IMR-90 (cell line): ENCODE data around the gene OR6K3. TPM values are rescaled to one million over a fixed set of nuclear protein-coding genes. Genes with fewer than 3 reads are reported as not detected.

Experiments
- ATAC-seq: fragments of 200-7000 bp; cut with Tn5 transposase; 2 replicates; pipeline ENCODE4 v1.9.1; 2020; ENCODE audit warnings: low read depth, mild to moderate bottlenecking, moderate library complexity
- BruUV-seq: library from RNA; stranded (reverse); fragments of 400-500 nt; replicated peaks from 2 replicates; lab custom pipeline; 2021; lab: Mats Ljungman, UMichigan
- CTCF ChIA-PET: fragments of 300-600 bp; formaldehyde crosslinking; extraction: SDS; loops from one replicate; lab custom pipeline; 2021; ENCODE audit warnings: antibody characterized with exemption; lab: Yijun Ruan, JAX
- POLR2A ChIA-PET: fragments of 300-600 bp; sonication (Branson Sonifier 250); formaldehyde crosslinking; loops from one replicate; lab custom pipeline; 2022; ENCODE audit warnings: antibody characterized with exemption; ENCODE audit not compliant: unreplicated experiment; lab: Charles Lee
- DNase-seq: peaks from one replicate; pipeline ENCODE4 v3.0.0; 2013
- H2AFZ ChIP-seq: replicated peaks from 2 replicates; pipeline ENCODE3; 2013; ENCODE audit warnings: low read length, mild to moderate bottlenecking; ENCODE audit not compliant: poor library complexity
- H2AK5ac ChIP-seq: 2 replicates; pipeline ENCODE4 v1.6.1; 2013; ENCODE audit warnings: low read depth, low read length, inconsistent platforms
- H2AK9ac ChIP-seq: replicated peaks from 2 replicates; pipeline ENCODE3; 2013; ENCODE audit warnings: mild to moderate bottlenecking, low read depth, low read length, moderate library complexity; ENCODE audit not compliant: poor library complexity
- H2BK120ac ChIP-seq: 2 replicates; pipeline ENCODE4 v1.6.1; 2013; ENCODE audit warnings: low read depth, low read length, inconsistent platforms
- H2BK15ac ChIP-seq: 3 replicates; pipeline ENCODE4 v1.6.1; 2013; ENCODE audit warnings: low read depth, low read length, inconsistent platforms
- H2BK20ac ChIP-seq: 2 replicates; pipeline ENCODE4 v1.6.1; 2013; ENCODE audit warnings: low read depth, mild to moderate bottlenecking, inconsistent platforms, low read length, moderate library complexity
- H2BK5ac ChIP-seq: 2 replicates; pipeline ENCODE4 v1.6.1; 2013; ENCODE audit warnings: mild to moderate bottlenecking, low read depth, low read length, inconsistent platforms; ENCODE audit not compliant: poor library complexity, severe bottlenecking
- H3K14ac ChIP-seq: replicated peaks from 2 replicates; pipeline ENCODE4 v1.6.1; 2013; ENCODE audit warnings: low read depth, low read length, inconsistent platforms
- H3K18ac ChIP-seq: 2 replicates; pipeline ENCODE4 v1.6.1; 2013; ENCODE audit warnings: low read depth, low read length, control low read depth
- H3K23ac ChIP-seq: 2 replicates; pipeline ENCODE4 v1.6.1; 2013; ENCODE audit warnings: low read depth, low read length, inconsistent platforms
- H3K27ac ChIP-seq: 2 replicates; pipeline ENCODE4 v1.5.1; 2013; ENCODE audit warnings: mild to moderate bottlenecking, control low read depth, low read length; ENCODE audit not compliant: insufficient read depth
- H3K27me3 ChIP-seq: 2 replicates; pipeline ENCODE4 v1.6.1; 2013; ENCODE audit warnings: low read length; ENCODE audit not compliant: control insufficient read depth, insufficient read depth
- H3K36me3 ChIP-seq: 2 replicates; pipeline ENCODE4 v1.6.1; 2013; ENCODE audit warnings: low read length, mixed read lengths; ENCODE audit not compliant: control insufficient read depth, insufficient read depth
- H3K4ac ChIP-seq: 2 replicates; pipeline ENCODE4 v1.6.1; 2013; ENCODE audit warnings: low read depth, low read length, inconsistent platforms
- H3K4me1 ChIP-seq: 2 replicates; pipeline ENCODE4 v1.6.1; 2013; ENCODE audit warnings: low read length, mixed read lengths; ENCODE audit not compliant: control insufficient read depth, insufficient read depth
- H3K4me2 ChIP-seq: 2 replicates; pipeline ENCODE4 v1.6.1; 2013; ENCODE audit warnings: low read depth, mild to moderate bottlenecking, control low read depth, low read length, moderate library complexity
- H3K4me3 ChIP-seq: 2 replicates; pipeline ENCODE4 v1.5.1; 2013; ENCODE audit warnings: low read depth, mild to moderate bottlenecking, control low read depth, low read length, moderate library complexity; ENCODE audit not compliant: insufficient read depth
- H3K56ac ChIP-seq: 2 replicates; pipeline ENCODE4 v1.6.1; 2013; ENCODE audit warnings: low read length, inconsistent platforms; ENCODE audit not compliant: insufficient read depth; ENCODE audit errors: extremely low read depth
- H3K79me1 ChIP-seq, 2 experiments: 2 replicates each; pipeline ENCODE4 v1.6.1; 2013; ENCODE audit warnings: low read length in 2 of 2, inconsistent platforms in 1 of 2, low read depth in 1 of 2
- H3K9ac ChIP-seq: 2 replicates; pipeline ENCODE4 v1.6.1; 2013; ENCODE audit warnings: low read depth, low read length, control low read depth
- H3K9me1 ChIP-seq: 2 replicates; pipeline ENCODE4 v1.6.1; 2013; ENCODE audit warnings: low read length, inconsistent platforms; ENCODE audit not compliant: insufficient read depth
- H3K9me3 ChIP-seq: 2 replicates; pipeline ENCODE4 v1.6.1; 2013; ENCODE audit warnings: low read length; ENCODE audit not compliant: control insufficient read depth, insufficient read depth
- H4K20me1 ChIP-seq: 2 replicates; pipeline ENCODE4 v1.6.1; 2013; ENCODE audit warnings: low read length, inconsistent platforms; ENCODE audit not compliant: insufficient read depth
- H4K5ac ChIP-seq: 2 replicates; pipeline ENCODE4 v1.6.1; 2013; ENCODE audit warnings: mild to moderate bottlenecking, low read depth, low read length, control low read depth
- H4K8ac ChIP-seq, 2 experiments: 2 replicates each; pipeline ENCODE4 v1.6.1; 2013; ENCODE audit warnings: low read depth in 2 of 2, low read length in 2 of 2, control low read depth in 1 of 2, inconsistent platforms in 1 of 2
- H4K91ac ChIP-seq: 2 replicates; pipeline ENCODE4 v1.6.1; 2013; ENCODE audit warnings: low read depth, low read length, inconsistent platforms; ENCODE audit not compliant: insufficient read depth
- BHLHE40 ChIP-seq: fragments of 150-350 bp; IDR thresholded peaks from 2 replicates; pipeline ENCODE4 v1.6.1; 2016; ENCODE audit warnings: mild to moderate bottlenecking, low read depth, low read length
- CEBPB ChIP-seq: IDR thresholded peaks from 2 replicates; pipeline ENCODE4 v1.6.1; 2012; ENCODE audit warnings: low read depth, low read length, improper control_type of control experiment
- CHD1 ChIP-seq: IDR thresholded peaks from 2 replicates; pipeline ENCODE4 v1.6.1; 2012; ENCODE audit warnings: low read depth, low read length, improper control_type of control experiment
- CTCF ChIP-seq: conservative IDR thresholded peaks from 2 replicates; pipeline ENCODE4 v1.5.1; 2012; ENCODE audit warnings: mild to moderate bottlenecking, low read depth, low read length, improper control_type of control experiment
- ELK1 ChIP-seq: fragments of 150-350 bp; IDR thresholded peaks from 2 replicates; pipeline ENCODE4 v1.6.1; 2016; ENCODE audit warnings: low read depth, mild to moderate bottlenecking, low read length, moderate library complexity, borderline replicate concordance
- FOS ChIP-seq: fragments of 150-350 bp; IDR thresholded peaks from 2 replicates; pipeline ENCODE4 v1.6.1; 2016; ENCODE audit warnings: low read depth, low read length
- MAFK ChIP-seq: IDR thresholded peaks from 2 replicates; pipeline ENCODE4 v1.6.1; 2012; ENCODE audit warnings: low read depth, low read length, improper control_type of control experiment
- MAZ ChIP-seq: IDR thresholded peaks from 2 replicates; pipeline ENCODE4 v1.6.1; 2012; ENCODE audit warnings: low read depth, mild to moderate bottlenecking, low read length, improper control_type of control experiment, moderate library complexity, borderline replicate concordance
- MXI1 ChIP-seq: IDR thresholded peaks from 2 replicates; pipeline ENCODE4 v1.6.1; 2012; ENCODE audit warnings: low read depth, mild to moderate bottlenecking, low read length, moderate library complexity, borderline replicate concordance
- NFE2L2 ChIP-seq: fragments of 150-350 bp; IDR thresholded peaks from 2 replicates; pipeline ENCODE4 v1.6.1; 2016; ENCODE audit warnings: low read depth, mild to moderate bottlenecking, low read length
- POLR2A ChIP-seq: IDR thresholded peaks from 2 replicates; pipeline ENCODE4 v1.6.1; 2012; ENCODE audit warnings: mild to moderate bottlenecking, low read depth, low read length
- RAD21 ChIP-seq: IDR thresholded peaks from 2 replicates; pipeline ENCODE4 v1.6.1; 2012; ENCODE audit warnings: low read length, improper control_type of control experiment
- RCOR1 ChIP-seq: IDR thresholded peaks from 2 replicates; pipeline ENCODE4 v1.6.1; 2012; ENCODE audit warnings: mild to moderate bottlenecking, low read length, improper control_type of control experiment; ENCODE audit not compliant: insufficient replicate concordance
- RFX5 ChIP-seq: IDR thresholded peaks from 2 replicates; pipeline ENCODE4 v1.8.0; 2012; ENCODE audit warnings: low read depth, mild to moderate bottlenecking, low read length, moderate library complexity
- SMC3 ChIP-seq: fragments of 150-350 bp; IDR thresholded peaks from 2 replicates; pipeline ENCODE4 v1.6.1; 2016; ENCODE audit warnings: low read depth, mild to moderate bottlenecking, antibody characterized with exemption, low read length, moderate library complexity
- USF2 ChIP-seq: fragments of 150-350 bp; IDR thresholded peaks from 2 replicates; pipeline ENCODE4 v1.6.1; 2017; ENCODE audit warnings: mild to moderate bottlenecking, antibody characterized with exemption, low read length, low read depth
- WGBS, 2 experiments: methylation state at CpG; one replicate each; pipeline versions ENCODE4 v1.1.5 to v1.1.7; 2013; ENCODE audit warnings: missing lambda C conversion rate in 2 of 2; ENCODE audit not compliant: insufficient read length in 1 of 2; ENCODE audit errors: extremely low coverage in 2 of 2; 5-methylcytosine and 5-hydroxymethylcytosine counted together
- dilution Hi-C: fragments of 300-500 bp; cut with HindIII; formaldehyde crosslinking; loops from one replicate; pipeline ENCODE4 v1.14.3; 2018; ENCODE audit warnings: low sequenced_read_pairs; ENCODE audit not compliant: unreplicated experiment
- in situ Hi-C: fragments of 300-500 bp; cut with MboI; formaldehyde crosslinking; loops from 3 replicates; pipeline ENCODE4 v1.14.3; 2019; ENCODE audit warnings: low sequenced_read_pairs, inconsistent platforms, mixed read lengths
- intact Hi-C: fragments of 100-400 bp; cut with micrococcal nuclease; formaldehyde crosslinking; loops from 2 replicates; pipeline ENCODE4 v1.10.0; 2022
- polyA plus RNA-seq, 3 experiments: library from polyadenylated mRNA; depleted of rRNA; stranded (reverse); fragments of >200 nt; gene quantifications; 2 replicates each; pipeline ENCODE4 v1.2.3, GENCODE V29; 2012; ENCODE audit warnings: low replicate concordance in 1 of 3
- total RNA-seq: library from RNA; depleted of rRNA; stranded (reverse); fragments of >200 nt; gene quantifications from 2 replicates; pipeline ENCODE4 v1.2.3, GENCODE V29; 2012

The OR6K3 gene
- total and polyA plus RNA-seq, 2 of the 4 experiments (the other 2 are of a cell fraction) = not detected

- ChIA-PET CTCF (no interaction called here), POLR2A (no interaction called here)
- no peak within 1 kb of the TSS for H3K27ac ChIP-seq
- in situ Hi-C loops = no loop called here
- no peak within 1 kb of the TSS for H4K91ac ChIP-seq
- no peak within 1 kb of the TSS for H2BK20ac ChIP-seq
- H2BK120ac ChIP-seq = no peak within 1 kb of the TSS
- no peak within 1 kb of the TSS for H3K14ac ChIP-seq
- H3K79me1 ChIP-seq = no peaks in the 10 kb centered on the region
- no peak within 1 kb of the TSS for H3K18ac ChIP-seq
- no peaks in the 10 kb centered on the region for H3K36me3 ChIP-seq
- no peak within 1 kb of the TSS for H3K4ac ChIP-seq
- H3K27me3 ChIP-seq = no peaks in the 10 kb centered on the region
- no peak within 1 kb of the TSS for H3K4me2 ChIP-seq
- BruUV-seq = no TSS peak
- H3K9me1 ChIP-seq = no peaks in the 10 kb centered on the region
- H3K4me3 ChIP-seq = no peak within 1 kb of the TSS
- no peak within 1 kb of the TSS for H4K8ac ChIP-seq
- no peaks in the 10 kb centered on the region for H4K20me1 ChIP-seq
- no peak within 1 kb of the TSS for H3K56ac ChIP-seq
- H2AK9ac ChIP-seq = no peak within 1 kb of the TSS
- no peak within 1 kb of the TSS for H2AFZ ChIP-seq
- H3K23ac ChIP-seq = no peak within 1 kb of the TSS
- H3K9me3 ChIP-seq = no peaks in the 10 kb centered on the region
- no peak within 1 kb of the TSS for H2BK5ac ChIP-seq
- no peak within 1 kb of the TSS for H4K5ac ChIP-seq
- no peak within 1 kb of the TSS for H2BK15ac ChIP-seq
- DNase-seq = no peak
- TF ChIP-seq RAD21 (no peak), CHD1 (no peak), USF2 (no peak), MXI1 (no peak), RCOR1 (no peak), SMC3 (no peak), BHLHE40 (no peak), NFE2L2 (no peak), FOS (no peak), CEBPB (no peak), MAFK (no peak), ELK1 (no peak), POLR2A (no peak), RFX5 (no peak), CTCF (no peak), MAZ (no peak)
- no peaks in the 10 kb centered on the region for H3K4me1 ChIP-seq
- WGBS, 2 experiments = no CpG with 5 or more reads among the region's 4 CpGs
- no peak for ATAC-seq
- intact Hi-C loops = no loop called here
- no peak within 1 kb of the TSS for H3K9ac ChIP-seq
- H2AK5ac ChIP-seq = no peak within 1 kb of the TSS
- dilution Hi-C loops = no loop called here
Measured at GRCh38 chr1:158700552-158700951, 20.0 kb downstream of the OR6K3 start, which contains the start of gene OR6K2. OR6K2 (minus strand) TSS chr1:158700652; CDS start chr1:158700652, 0 bp downstream.
